H9 (cell line): ENCODE measurements around the gene FHOD3. TPM values are rescaled to one million over a fixed set of nuclear protein-coding genes. Genes with fewer than 3 reads are reported as not detected.

Experiments used
- DNase-seq: peaks from one replicate; pipeline ENCODE4 v3.0.0-alpha.2; 2017
- H2AFZ ChIP-seq: one replicate; pipeline ENCODE4 v1.6.1; 2013; ENCODE audit warnings: mild to moderate bottlenecking, low read length, control low read depth, moderate library complexity
- H2AK5ac ChIP-seq: 2 replicates; pipeline ENCODE4 v1.6.1; 2013; ENCODE audit warnings: low read length, control low read depth, mixed read lengths; ENCODE audit not compliant: insufficient read length
- H2BK120ac ChIP-seq: one replicate; pipeline ENCODE4 v1.6.1; 2013; ENCODE audit warnings: low read depth, mild to moderate bottlenecking, low read length, control low read depth, inconsistent platforms; ENCODE audit not compliant: poor library complexity, severe bottlenecking
- H2BK12ac ChIP-seq: 2 replicates; pipeline ENCODE4 v1.6.1; 2013; ENCODE audit warnings: low read length, control low read depth, mixed read lengths, low read depth; ENCODE audit not compliant: insufficient read length
- H2BK15ac ChIP-seq: 2 replicates; pipeline ENCODE4 v1.6.1; 2013; ENCODE audit warnings: low read depth, low read length, control low read depth
- H2BK20ac ChIP-seq: one replicate; pipeline ENCODE4 v1.6.1; 2013; ENCODE audit warnings: low read depth, mild to moderate bottlenecking, low read length, control low read depth, inconsistent platforms; ENCODE audit not compliant: poor library complexity, severe bottlenecking
- H2BK5ac ChIP-seq: 2 replicates; pipeline ENCODE4 v1.6.1; 2013; ENCODE audit warnings: low read length, control low read depth, mixed read lengths; ENCODE audit not compliant: insufficient read length
- H3K14ac ChIP-seq: 2 replicates; pipeline ENCODE4 v1.6.1; 2013; ENCODE audit warnings: low read length, control low read depth; ENCODE audit not compliant: insufficient read depth
- H3K18ac ChIP-seq: 2 replicates; pipeline ENCODE4 v1.6.1; 2013; ENCODE audit warnings: low read depth, mild to moderate bottlenecking, mixed read lengths, low read length, control low read depth; ENCODE audit not compliant: insufficient read length
- H3K23ac ChIP-seq: 2 replicates; pipeline ENCODE4 v1.6.1; 2013; ENCODE audit warnings: low read length, control low read depth, mixed read lengths, low read depth; ENCODE audit not compliant: insufficient read length
- H3K23me2 ChIP-seq: 2 replicates; pipeline ENCODE4 v1.6.1; 2013; ENCODE audit warnings: low read depth, mild to moderate bottlenecking, mixed read lengths, low read length, control low read depth; ENCODE audit not compliant: insufficient read length, poor library complexity, severe bottlenecking
- H3K27ac ChIP-seq: 2 replicates; pipeline ENCODE4 v1.5.1; 2013; ENCODE audit warnings: low read length, control low read depth, mixed read lengths, low read depth; ENCODE audit not compliant: insufficient read length
- H3K27me3 ChIP-seq: 2 replicates; pipeline ENCODE4 v1.6.1; 2013; ENCODE audit warnings: low read length, control low read depth, inconsistent platforms; ENCODE audit not compliant: insufficient read depth
- H3K4ac ChIP-seq: 2 replicates; pipeline ENCODE4 v1.6.1; 2013; ENCODE audit warnings: low read depth, mild to moderate bottlenecking, control low read depth, inconsistent platforms, low read length, moderate library complexity
- H3K4me1 ChIP-seq: 2 replicates; pipeline ENCODE4 v1.6.1; 2013; ENCODE audit warnings: low read length, control low read depth, inconsistent platforms; ENCODE audit not compliant: insufficient read depth
- H3K4me2 ChIP-seq: 2 replicates; pipeline ENCODE4 v1.6.1; 2013; ENCODE audit warnings: low read length, control low read depth, mixed read lengths; ENCODE audit not compliant: insufficient read length, insufficient read depth
- H3K56ac ChIP-seq: 2 replicates; pipeline ENCODE4 v1.6.1; 2013; ENCODE audit warnings: low read depth, mild to moderate bottlenecking, mixed read lengths, low read length, control low read depth; ENCODE audit not compliant: insufficient read length
- H3K79me1 ChIP-seq: 2 replicates; pipeline ENCODE4 v1.6.1; 2013; ENCODE audit warnings: low read depth, mild to moderate bottlenecking, moderate library complexity, low read length, control low read depth, inconsistent platforms; ENCODE audit not compliant: insufficient read depth, poor library complexity, severe bottlenecking
- H3K79me2 ChIP-seq: 2 replicates; pipeline ENCODE4 v1.6.1; 2013; ENCODE audit warnings: low read length, control low read depth, inconsistent platforms; ENCODE audit not compliant: insufficient read depth
- H3K9ac ChIP-seq: 2 replicates; pipeline ENCODE4 v1.6.1; 2013; ENCODE audit warnings: low read length, control low read depth, mixed read lengths; ENCODE audit not compliant: insufficient read length; ENCODE audit errors: extremely low read depth
- H3K9me3 ChIP-seq: one replicate; pipeline ENCODE4 v1.6.1; 2013; ENCODE audit warnings: low read depth, low read length, inconsistent platforms; ENCODE audit not compliant: control insufficient read depth
- H3T11ph ChIP-seq: one replicate; pipeline ENCODE4 v1.6.1; 2013; ENCODE audit warnings: mild to moderate bottlenecking, low read length, control low read depth, inconsistent platforms
- H4K20me1 ChIP-seq: one replicate; pipeline ENCODE4 v1.6.1; 2013; ENCODE audit not compliant: control insufficient read depth, insufficient read length, insufficient read depth
- H4K5ac ChIP-seq: 2 replicates; pipeline ENCODE4 v1.6.1; 2013; ENCODE audit warnings: low read depth, mild to moderate bottlenecking, mixed read lengths, low read length, control low read depth; ENCODE audit not compliant: insufficient read length
- H4K8ac ChIP-seq: replicated peaks from 2 replicates; pipeline ENCODE4 v1.6.1; 2013; ENCODE audit warnings: low read length, control low read depth, mixed read lengths, low read depth; ENCODE audit not compliant: insufficient read length
- H4K91ac ChIP-seq: 2 replicates; pipeline ENCODE4 v1.6.1; 2013; ENCODE audit warnings: low read depth, mild to moderate bottlenecking, moderate library complexity, mixed read lengths, low read length, control low read depth; ENCODE audit not compliant: insufficient read length
- H3K27ac Mint-ChIP-seq, 3 experiments: 2 replicates in 2 of 3; 3 replicates in 1 of 3; pipeline ENCODE4 v1.8.0; 2020 to 2021; ENCODE audit warnings: mixed read lengths in 3 of 3, mild to moderate bottlenecking in 1 of 3, moderate library complexity in 1 of 3
- H3K27me3 Mint-ChIP-seq: 2 replicates; pipeline ENCODE4 v1.8.0; 2021; ENCODE audit warnings: low read depth, mild to moderate bottlenecking, moderate library complexity, mixed read lengths
- H3K36me3 Mint-ChIP-seq, 3 experiments: 2 replicates in 2 of 3; 3 replicates in 1 of 3; pipeline ENCODE4 v1.8.0; 2020 to 2021; ENCODE audit warnings: low read depth in 3 of 3, mixed read lengths in 3 of 3; ENCODE audit not compliant: insufficient read depth in 1 of 3
- H3K4me1 Mint-ChIP-seq, 2 experiments: 2 replicates each; pipeline ENCODE4 v1.8.0; 2020; ENCODE audit warnings: mixed read lengths in 2 of 2
- H3K4me3 Mint-ChIP-seq, 2 experiments: 2 replicates in 1 of 2; 3 replicates in 1 of 2; pipeline ENCODE4 v1.8.0; 2020 to 2021; ENCODE audit warnings: mild to moderate bottlenecking in 2 of 2, mixed read lengths in 2 of 2, moderate library complexity in 1 of 2
- H3K9me3 Mint-ChIP-seq, 2 experiments: 2 replicates in 1 of 2; 3 replicates in 1 of 2; pipeline ENCODE4 v1.8.0; 2020; ENCODE audit warnings: mild to moderate bottlenecking in 2 of 2, mixed read lengths in 2 of 2, moderate library complexity in 1 of 2
- WGBS: extraction: QIAGEN DNeasy Blood & Tissue Kit; methylation state at CpG from one replicate; pipeline ENCODE4 v1.1.7; 2013; ENCODE audit warnings: missing lambda C conversion rate, low lambda C conversion rate, mixed read lengths; ENCODE audit not compliant: insufficient read length; ENCODE audit errors: extremely low coverage; 5-methylcytosine and 5-hydroxymethylcytosine counted together
- total RNA-seq: library from RNA; stranded (reverse); gene quantifications from 2 replicates; pipeline ENCODE4 v1.2.1, GENCODE V29; 2021
- TF ChIP-seq, protein P1 (sequence below): fragments of 200-600 bp; sonication (generic); conservative IDR thresholded peaks from 3 replicates; pipeline ENCODE4 v1.8.0; 2021; ENCODE audit warnings: antibody characterized with exemption, mild to moderate bottlenecking

FHOD3 gene
- total RNA-seq, 1 experiment from 2014 or later, result 8.0 TPM

- Mint-ChIP-seq H3K9me3 (no peaks in the 10 kb centered on the region), H3K36me3 (no peaks in the 10 kb centered on the region), H3K4me3 (no peak overlapping the region), H3K27ac (no peak overlapping the region), H3K4me1 (peaks cover 21 to 30% of the 10 kb centered on the region in 2 experiments), H3K27me3 (peaks cover 3% of the 10 kb centered on the region)
- Histone ChIP-seq H4K8ac (no peak overlapping the region), H2AK5ac (no peak overlapping the region), H3K9me3 (no peaks in the 10 kb centered on the region), H2BK12ac (no peak overlapping the region), H3K9ac (no peak overlapping the region), H4K5ac (no peak overlapping the region), H2BK120ac (no peak overlapping the region), H3T11ph (no peak overlapping the region), H3K56ac (no peak overlapping the region), H2BK20ac (no peak overlapping the region), H3K4me1 (peaks cover 5% of the 10 kb centered on the region; the same call in 1 of the 2 replicates), H3K4me2 (no peak overlapping the region), H2BK5ac (no peak overlapping the region), H3K18ac (no peak overlapping the region), H3K4ac (no peak overlapping the region), H2BK15ac (no peak overlapping the region), H3K27ac (no peak overlapping the region), H3K79me2 (no peaks in the 10 kb centered on the region), H3K14ac (no peak overlapping the region), H3K23ac (no peak overlapping the region), H3K27me3 (no peaks in the 10 kb centered on the region), H2AFZ (no peak overlapping the region), H3K79me1 (no peaks in the 10 kb centered on the region), H4K20me1 (peaks cover 3% of the 10 kb centered on the region), H3K23me2 (no peaks in the 10 kb centered on the region), H4K91ac (no peak overlapping the region)
- no peak for DNase-seq
- WGBS, result no CpG with 5 or more reads among the region's 6 CpGs
- TF ChIP-seq, protein P1, sequence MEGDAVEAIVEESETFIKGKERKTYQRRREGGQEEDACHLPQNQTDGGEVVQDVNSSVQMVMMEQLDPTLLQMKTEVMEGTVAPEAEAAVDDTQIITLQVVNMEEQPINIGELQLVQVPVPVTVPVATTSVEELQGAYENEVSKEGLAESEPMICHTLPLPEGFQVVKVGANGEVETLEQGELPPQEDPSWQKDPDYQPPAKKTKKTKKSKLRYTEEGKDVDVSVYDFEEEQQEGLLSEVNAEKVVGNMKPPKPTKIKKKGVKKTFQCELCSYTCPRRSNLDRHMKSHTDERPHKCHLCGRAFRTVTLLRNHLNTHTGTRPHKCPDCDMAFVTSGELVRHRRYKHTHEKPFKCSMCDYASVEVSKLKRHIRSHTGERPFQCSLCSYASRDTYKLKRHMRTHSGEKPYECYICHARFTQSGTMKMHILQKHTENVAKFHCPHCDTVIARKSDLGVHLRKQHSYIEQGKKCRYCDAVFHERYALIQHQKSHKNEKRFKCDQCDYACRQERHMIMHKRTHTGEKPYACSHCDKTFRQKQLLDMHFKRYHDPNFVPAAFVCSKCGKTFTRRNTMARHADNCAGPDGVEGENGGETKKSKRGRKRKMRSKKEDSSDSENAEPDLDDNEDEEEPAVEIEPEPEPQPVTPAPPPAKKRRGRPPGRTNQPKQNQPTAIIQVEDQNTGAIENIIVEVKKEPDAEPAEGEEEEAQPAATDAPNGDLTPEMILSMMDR, result no peak
These were observed 51.5 kb downstream of the FHOD3 start for GRCh38 chr18:36348971-36349417.
